ENCODE results near the gene PPP1R12A.

Gene PPP1R12A

DNA sequence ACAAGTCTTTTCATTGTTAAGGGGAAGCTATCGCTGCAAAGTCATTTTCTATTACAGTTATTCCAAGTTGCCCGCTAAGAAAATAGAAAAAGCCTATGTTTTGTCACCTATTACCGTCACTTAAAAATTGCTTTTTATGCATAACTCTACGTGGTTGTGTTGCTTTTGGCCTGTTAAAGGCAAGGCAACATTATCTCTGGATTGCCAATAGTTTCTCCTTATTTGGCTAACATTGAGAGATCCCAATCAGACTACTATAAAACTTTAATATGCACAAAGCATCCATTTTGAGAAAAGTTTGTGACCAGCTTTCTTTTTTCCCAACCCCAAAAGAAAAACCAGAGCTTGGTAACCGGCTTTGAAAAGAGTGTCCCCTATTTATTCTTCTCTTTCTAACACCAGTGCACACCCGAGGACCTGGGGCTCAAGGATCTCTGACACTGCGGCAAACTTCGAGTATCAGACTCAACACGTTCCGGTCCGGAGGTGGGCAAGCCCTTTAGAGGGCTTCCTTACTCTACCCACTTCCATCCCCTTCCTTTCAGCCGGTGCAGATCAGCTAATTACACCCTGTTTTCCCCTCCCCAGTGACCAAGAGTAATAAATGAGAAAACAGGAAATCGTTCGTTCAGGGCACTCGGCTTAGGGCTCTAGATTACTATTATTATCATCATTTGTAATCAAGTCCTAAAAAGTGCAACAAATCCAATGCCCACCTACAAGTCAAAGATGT lies 1.2 kb downstream of the PPP1R12A start:
- H3K9me3 ChIP-seq, result no peaks in the 10 kb centered on the region
- peaks cover 5% of the 10 kb centered on the region for H3K36me3 ChIP-seq
- no peak for TF ChIP-seq CTCF (IDR thresholded peaks at IDR 0.05)
- peak overlapping the region; percentile 84 to 96 for H3K4me3 ChIP-seq (ENCODE audit: low read depth in 1 of 2, low read length in 1 of 2)
- H3K27me3 ChIP-seq, result no peaks in the 10 kb centered on the region
- peaks cover 68 to 73% of the 10 kb centered on the region in 2 experiments for H3K4me1 ChIP-seq (ENCODE audit: control insufficient read depth in 1 of 2, insufficient read depth in 1 of 2, low read depth in 1 of 2, low read length in 1 of 2)
- peak overlapping the region; percentile 99 for H3K27ac ChIP-seq

- Histone ChIP-seq H3K36me3 (peaks cover 5% of the 10 kb centered on the region), H3K9me3 (no peaks in the 10 kb centered on the region), H3K4me3 (ENCODE audit: low read depth in 1 of 2, low read length in 1 of 2) (peak overlapping the region; percentile 84 to 96), H3K27ac (peak overlapping the region; percentile 99), H3K27me3 (no peaks in the 10 kb centered on the region), H3K4me1 (ENCODE audit: control insufficient read depth in 1 of 2, insufficient read depth in 1 of 2, low read depth in 1 of 2, low read length in 1 of 2) (peaks cover 73 to 80% of the 10 kb centered on the region in 2 experiments)
- no peak for TF ChIP-seq CTCF (IDR thresholded peaks at IDR 0.05)
Observed at GRCh38 chr12:79933043-79933442, 1.9 kb downstream of the PPP1R12A start.

- Histone ChIP-seq H3K4me1 (ENCODE audit: control insufficient read depth in 1 of 2, insufficient read depth in 1 of 2, low read depth in 1 of 2, low read length in 1 of 2) (peaks cover 79 to 87% of the 10 kb centered on the region in 2 experiments), H3K9me3 (no peaks in the 10 kb centered on the region), H3K27ac (peak overlapping the region; percentile 99), H3K36me3 (peaks cover 5% of the 10 kb centered on the region), H3K27me3 (no peaks in the 10 kb centered on the region), H3K4me3 (ENCODE audit: low read depth in 1 of 2, low read length in 1 of 2) (peak overlapping the region; percentile 84 to 96)
- no peak for TF ChIP-seq CTCF (IDR thresholded peaks at IDR 0.05)
Observed at GRCh38 chr12:79932357-79932756, 2.5 kb downstream of the PPP1R12A start.

GRCh38 chr12:79929065-79929464 lies 5.8 kb downstream of the PPP1R12A start:
- Histone ChIP-seq H3K4me3 (ENCODE audit: low read depth in 1 of 2, low read length in 1 of 2) (peak overlapping the region; percentile 13 to 15), H3K27me3 (no peaks in the 10 kb centered on the region), H3K4me1 (ENCODE audit: control insufficient read depth in 1 of 2, insufficient read depth in 1 of 2, low read depth in 1 of 2, low read length in 1 of 2) (peaks cover 86 to 89% of the 10 kb centered on the region in 2 experiments), H3K27ac (peak overlapping the region; percentile 85), H3K9me3 (no peaks in the 10 kb centered on the region), H3K36me3 (peaks cover 5% of the 10 kb centered on the region)
- TF ChIP-seq CTCF (IDR thresholded peaks at IDR 0.05), result no peak

- TF ChIP-seq CTCF (IDR thresholded peaks at IDR 0.05), result no peak
- Histone ChIP-seq H3K9me3 (no peaks in the 10 kb centered on the region), H3K4me3 (ENCODE audit: low read depth in 1 of 2, low read length in 1 of 2) (peak overlapping the region; percentile 23 to 39), H3K27me3 (no peaks in the 10 kb centered on the region), H3K4me1 (ENCODE audit: control insufficient read depth in 1 of 2, insufficient read depth in 1 of 2, low read depth in 1 of 2, low read length in 1 of 2) (peaks cover 76 to 88% of the 10 kb centered on the region in 2 experiments), H3K36me3 (peaks cover 5% of the 10 kb centered on the region), H3K27ac (peak overlapping the region; percentile 85)
Observed at GRCh38 chr12:79927772-79928474, 7.0 kb downstream of the PPP1R12A start.
